Neural cell (in vitro differentiated cells): ENCODE measurements around the gene CCDC124.

Experiments used
- CTCF ChIP-seq: fragments of 450-650 bp; IDR thresholded peaks from 2 replicates; pipeline ENCODE4 v1.5.1; 2014; ENCODE audit warnings: antibody characterized with exemption, mild to moderate bottlenecking, moderate library complexity; ENCODE audit not compliant: poor library complexity, severe bottlenecking
- EP300 ChIP-seq: fragments of 450-650 bp; conservative IDR thresholded peaks from 2 replicates; pipeline ENCODE4 v1.6.1; 2014; ENCODE audit warnings: antibody characterized with exemption, mild to moderate bottlenecking, moderate library complexity; ENCODE audit not compliant: poor library complexity, severe bottlenecking
- EZH2 ChIP-seq: fragments of 200-600, 300-800 bp; shearing (Covaris generic), sonication (generic); IDR thresholded peaks from 2 replicates; pipeline ENCODE4 v1.6.1; 2014; ENCODE audit warnings: antibody characterized with exemption, low read length, borderline replicate concordance, mild to moderate bottlenecking; ENCODE audit not compliant: insufficient read depth, poor library complexity, severe bottlenecking
- MXI1 ChIP-seq: fragments of 450-650 bp; conservative IDR thresholded peaks from 2 replicates; pipeline ENCODE4 v1.6.1; 2014; ENCODE audit warnings: antibody characterized with exemption, mild to moderate bottlenecking; ENCODE audit not compliant: poor library complexity, severe bottlenecking
- POLR2AphosphoS5 ChIP-seq: IDR thresholded peaks from 2 replicates; pipeline ENCODE4 v1.6.1; 2012
- RAD21 ChIP-seq: fragments of 450-650 bp; conservative IDR thresholded peaks from 2 replicates; pipeline ENCODE4 v1.6.1; 2014; ENCODE audit warnings: antibody characterized with exemption, mild to moderate bottlenecking, moderate library complexity
- SMC3 ChIP-seq: fragments of 450-650 bp; conservative IDR thresholded peaks from 2 replicates; pipeline ENCODE4 v1.6.1; 2014; ENCODE audit warnings: antibody characterized with exemption, mild to moderate bottlenecking, moderate library complexity; ENCODE audit not compliant: poor library complexity
- TAF1 ChIP-seq: IDR thresholded peaks from 2 replicates; pipeline ENCODE4 v1.6.1; 2012; ENCODE audit warnings: low read depth
- TF ChIP-seq, protein P1 (sequence below): IDR thresholded peaks from 2 replicates; pipeline ENCODE4 v1.6.1; 2012; ENCODE audit warnings: borderline replicate concordance

DNA sequence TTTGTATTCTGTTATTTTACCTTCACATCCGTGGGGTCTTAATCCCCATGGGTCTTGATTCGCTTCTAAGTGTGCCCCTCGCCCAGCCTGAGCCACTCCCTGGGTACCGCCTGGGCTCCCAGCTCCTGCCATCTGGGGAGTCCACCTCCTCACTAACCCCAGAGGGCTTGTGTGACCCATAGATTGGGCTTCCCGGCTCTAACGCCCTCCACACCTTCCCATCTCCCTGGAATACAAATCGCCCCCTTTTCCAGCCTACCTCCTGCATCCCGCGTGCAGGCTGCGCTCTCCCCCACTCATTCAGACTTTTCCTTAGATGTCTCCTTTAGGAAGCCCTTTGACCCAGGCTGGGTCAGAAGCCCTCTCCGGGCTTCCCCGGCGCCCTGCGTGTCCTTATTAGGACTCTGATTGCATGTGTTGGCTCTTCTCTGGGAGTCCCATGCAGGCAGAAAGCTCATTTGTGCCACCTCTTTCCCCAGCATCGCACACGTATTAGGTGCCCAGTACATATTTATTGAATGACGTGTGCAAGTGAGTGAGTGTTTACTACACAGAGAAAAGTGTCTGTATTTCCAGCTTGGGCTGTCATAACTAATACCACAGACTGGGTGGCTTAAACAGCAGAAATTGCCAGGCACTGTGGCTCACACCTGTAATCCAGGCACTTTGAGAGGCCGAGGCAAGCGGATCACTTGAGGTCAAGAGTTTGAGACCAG is 757 bp downstream of the CCDC124 start:
- no peak for TF ChIP-seq CTCF
- no peak for TF ChIP-seq TAF1
- TF ChIP-seq, protein P1, sequence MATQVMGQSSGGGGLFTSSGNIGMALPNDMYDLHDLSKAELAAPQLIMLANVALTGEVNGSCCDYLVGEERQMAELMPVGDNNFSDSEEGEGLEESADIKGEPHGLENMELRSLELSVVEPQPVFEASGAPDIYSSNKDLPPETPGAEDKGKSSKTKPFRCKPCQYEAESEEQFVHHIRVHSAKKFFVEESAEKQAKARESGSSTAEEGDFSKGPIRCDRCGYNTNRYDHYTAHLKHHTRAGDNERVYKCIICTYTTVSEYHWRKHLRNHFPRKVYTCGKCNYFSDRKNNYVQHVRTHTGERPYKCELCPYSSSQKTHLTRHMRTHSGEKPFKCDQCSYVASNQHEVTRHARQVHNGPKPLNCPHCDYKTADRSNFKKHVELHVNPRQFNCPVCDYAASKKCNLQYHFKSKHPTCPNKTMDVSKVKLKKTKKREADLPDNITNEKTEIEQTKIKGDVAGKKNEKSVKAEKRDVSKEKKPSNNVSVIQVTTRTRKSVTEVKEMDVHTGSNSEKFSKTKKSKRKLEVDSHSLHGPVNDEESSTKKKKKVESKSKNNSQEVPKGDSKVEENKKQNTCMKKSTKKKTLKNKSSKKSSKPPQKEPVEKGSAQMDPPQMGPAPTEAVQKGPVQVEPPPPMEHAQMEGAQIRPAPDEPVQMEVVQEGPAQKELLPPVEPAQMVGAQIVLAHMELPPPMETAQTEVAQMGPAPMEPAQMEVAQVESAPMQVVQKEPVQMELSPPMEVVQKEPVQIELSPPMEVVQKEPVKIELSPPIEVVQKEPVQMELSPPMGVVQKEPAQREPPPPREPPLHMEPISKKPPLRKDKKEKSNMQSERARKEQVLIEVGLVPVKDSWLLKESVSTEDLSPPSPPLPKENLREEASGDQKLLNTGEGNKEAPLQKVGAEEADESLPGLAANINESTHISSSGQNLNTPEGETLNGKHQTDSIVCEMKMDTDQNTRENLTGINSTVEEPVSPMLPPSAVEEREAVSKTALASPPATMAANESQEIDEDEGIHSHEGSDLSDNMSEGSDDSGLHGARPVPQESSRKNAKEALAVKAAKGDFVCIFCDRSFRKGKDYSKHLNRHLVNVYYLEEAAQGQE, result no peak
- no peak for TF ChIP-seq EP300
- no peak for TF ChIP-seq SMC3
- no peak for TF ChIP-seq EZH2
- TF ChIP-seq POLR2AphosphoS5, result no peak
- no peak for TF ChIP-seq MXI1
- TF ChIP-seq RAD21, result no peak
